GM19025 (cell line): ENCODE data around the gene ISL1.

Source experiments
- ATAC-seq: cut with Tn5 transposase; IDR thresholded peaks from one replicate; pipeline ENCODE4 v1.9.1; 2021; ENCODE audit warnings: mild to moderate bottlenecking, low read depth, moderate library complexity; ENCODE audit not compliant: unreplicated experiment

The ISL1 gene

DNA sequence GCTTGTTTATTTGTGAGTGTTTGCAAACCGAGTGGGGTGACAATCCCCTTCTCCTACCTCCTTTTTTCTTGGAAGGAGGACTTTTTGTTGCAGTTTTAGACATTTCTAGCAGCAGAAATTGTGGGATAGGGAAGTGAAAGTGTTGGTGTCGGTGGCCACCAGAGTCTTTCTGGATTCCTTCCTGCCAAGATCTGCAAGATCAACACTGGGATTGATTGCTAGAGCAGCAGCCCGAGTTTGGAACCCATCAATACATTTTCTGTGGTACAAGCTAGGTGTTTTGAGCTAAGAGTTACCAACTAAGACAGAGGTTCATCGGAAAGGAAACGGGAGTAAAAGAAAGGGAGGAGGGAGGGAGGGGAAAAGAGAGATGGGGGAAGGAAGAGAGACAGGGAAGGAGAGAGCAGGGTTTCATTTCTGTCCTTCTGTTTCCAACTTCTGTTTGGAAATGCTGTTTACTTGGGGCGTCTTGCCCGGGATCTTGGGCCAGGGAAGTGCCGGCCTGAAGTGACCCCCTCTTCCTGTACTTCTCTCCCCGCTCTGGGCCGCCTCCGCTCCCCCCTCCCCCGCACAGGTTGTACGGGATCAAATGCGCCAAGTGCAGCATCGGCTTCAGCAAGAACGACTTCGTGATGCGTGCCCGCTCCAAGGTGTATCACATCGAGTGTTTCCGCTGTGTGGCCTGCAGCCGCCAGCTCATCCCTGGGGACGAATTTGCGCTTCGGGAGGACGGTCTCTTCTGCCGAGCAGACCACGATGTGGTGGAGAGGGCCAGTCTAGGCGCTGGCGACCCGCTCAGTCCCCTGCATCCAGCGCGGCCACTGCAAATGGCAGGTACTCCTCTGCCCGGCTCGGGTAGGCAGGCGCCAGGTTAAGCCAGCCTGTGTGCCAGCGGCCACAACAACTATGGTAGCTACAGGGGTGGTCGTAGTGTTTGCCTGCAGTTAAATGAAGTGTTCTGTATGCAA, 4.0 kb downstream of the ISL1 start:
- no peak for ATAC-seq

DNA sequence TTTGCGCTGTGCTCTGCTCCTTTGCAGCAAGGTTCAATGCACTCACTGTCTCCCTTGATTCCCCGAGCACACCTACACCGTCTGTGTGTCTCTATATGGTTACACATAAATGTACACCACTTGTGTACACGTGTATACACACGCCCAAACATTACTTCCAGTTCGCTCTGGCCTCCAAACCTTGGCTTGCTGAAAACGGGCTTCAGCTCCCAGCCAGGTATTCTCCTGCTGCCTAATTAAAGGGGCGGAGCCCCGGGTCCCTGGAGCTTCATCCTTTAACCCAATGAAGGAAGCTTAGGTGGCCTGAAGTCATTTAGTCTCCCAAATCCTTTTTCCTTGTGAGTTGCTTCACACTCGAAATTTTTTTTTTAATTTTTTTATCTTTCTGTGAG, 4.6 kb downstream of the ISL1 start:
- ATAC-seq, result no peak

DNA sequence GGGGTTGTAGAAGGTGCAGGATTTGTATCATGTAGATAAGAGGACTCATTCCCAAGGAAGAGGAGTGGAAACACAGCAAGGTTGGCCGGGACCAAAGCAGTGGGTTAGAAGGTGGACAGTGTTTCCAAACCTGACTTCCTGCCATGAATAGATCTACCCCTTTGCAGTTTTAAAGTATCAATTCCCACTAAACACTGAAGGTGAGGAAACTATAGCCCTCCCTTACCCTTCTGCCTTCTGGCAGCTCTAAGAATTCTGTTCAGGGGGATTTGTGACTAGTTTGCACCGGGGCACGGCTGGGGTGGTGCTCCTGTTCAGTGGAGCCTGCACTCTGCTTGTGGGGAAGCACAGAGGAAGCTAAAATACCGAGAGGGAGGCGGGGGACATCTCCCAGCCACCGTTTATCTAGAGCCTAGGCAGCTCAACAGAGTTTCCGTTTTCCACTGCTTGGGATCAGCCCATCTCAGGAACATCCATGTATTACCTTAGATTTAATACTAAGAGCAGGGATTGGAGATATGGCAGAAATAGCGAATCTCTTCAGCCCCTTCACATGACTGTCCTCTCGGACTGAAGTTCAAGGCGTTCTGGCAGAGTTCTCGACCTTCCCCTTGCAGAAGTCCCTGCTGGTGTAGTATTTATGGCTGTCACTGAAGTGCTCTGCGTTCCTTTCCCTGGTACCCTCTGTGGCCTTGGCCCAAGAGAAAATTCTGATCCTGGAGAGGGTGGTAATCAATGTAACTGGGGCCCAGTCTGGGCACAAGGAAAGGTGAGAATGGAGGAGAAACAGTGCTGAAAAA, 5.4 kb downstream of the ISL1 start:
- no peak for ATAC-seq

DNA sequence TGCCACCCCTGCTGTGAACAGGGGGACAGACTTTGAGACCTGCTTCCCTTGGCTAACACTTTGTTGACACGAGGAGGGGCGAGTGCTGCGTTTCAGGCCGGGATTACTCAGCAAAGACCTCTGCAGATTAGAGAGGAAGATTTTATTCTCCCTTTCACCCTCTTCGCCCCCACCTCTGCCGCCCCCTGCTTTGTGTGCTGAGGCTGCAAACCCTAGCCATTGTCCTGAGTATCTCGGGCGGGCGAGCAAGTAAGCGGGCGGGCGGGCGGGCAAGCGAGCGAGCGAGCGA, 6.0 kb downstream of the ISL1 start:
- no peak for ATAC-seq

DNA sequence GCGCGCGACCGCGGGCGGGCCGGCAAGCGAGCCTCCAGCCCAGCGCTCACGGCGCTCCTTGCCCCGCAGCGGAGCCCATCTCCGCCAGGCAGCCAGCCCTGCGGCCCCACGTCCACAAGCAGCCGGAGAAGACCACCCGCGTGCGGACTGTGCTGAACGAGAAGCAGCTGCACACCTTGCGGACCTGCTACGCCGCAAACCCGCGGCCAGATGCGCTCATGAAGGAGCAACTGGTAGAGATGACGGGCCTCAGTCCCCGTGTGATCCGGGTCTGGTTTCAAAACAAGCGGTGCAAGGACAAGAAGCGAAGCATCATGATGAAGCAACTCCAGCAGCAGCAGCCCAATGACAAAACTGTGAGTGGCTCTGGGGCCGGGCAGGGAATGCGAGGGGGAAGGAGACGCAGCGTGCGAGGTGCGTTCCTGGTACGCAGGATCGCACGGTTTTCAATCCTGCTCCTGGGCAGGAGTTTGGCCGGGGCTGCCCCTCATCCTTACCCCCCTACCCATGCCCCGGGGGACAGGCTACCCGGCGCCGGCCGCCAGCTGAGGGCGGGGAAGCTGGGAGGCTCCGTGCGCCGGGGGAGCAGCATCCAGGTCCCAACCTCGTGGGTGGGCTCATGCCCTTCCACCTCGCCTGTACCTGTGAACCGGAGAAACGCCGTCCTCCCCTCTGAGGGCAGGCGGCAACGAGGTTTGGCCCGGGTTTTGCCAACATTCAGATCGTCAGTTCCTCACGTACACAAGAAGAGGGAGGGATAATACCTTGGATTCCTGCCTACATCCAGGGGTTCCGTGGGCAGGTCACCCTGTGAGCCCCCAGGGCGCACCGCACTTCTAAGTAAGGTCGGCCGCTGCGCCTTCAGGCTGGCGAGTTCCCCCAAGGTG, 6.6 kb downstream of the ISL1 start:
- no peak for ATAC-seq

DNA sequence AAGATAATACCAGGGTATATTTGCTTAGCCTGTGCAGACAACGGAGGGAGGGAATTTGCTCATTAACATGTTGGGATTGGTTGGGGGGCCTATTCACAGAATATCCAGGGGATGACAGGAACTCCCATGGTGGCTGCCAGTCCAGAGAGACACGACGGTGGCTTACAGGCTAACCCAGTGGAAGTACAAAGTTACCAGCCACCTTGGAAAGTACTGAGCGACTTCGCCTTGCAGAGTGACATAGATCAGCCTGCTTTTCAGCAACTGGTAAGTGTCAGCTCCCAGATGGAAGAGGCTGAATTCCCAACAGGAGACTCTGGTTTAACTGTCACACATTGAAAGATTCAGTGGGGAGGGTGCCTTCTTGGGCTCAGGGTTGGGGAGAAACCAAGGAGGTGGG, 7.9 kb downstream of the ISL1 start:
- ATAC-seq, result no peak

DNA sequence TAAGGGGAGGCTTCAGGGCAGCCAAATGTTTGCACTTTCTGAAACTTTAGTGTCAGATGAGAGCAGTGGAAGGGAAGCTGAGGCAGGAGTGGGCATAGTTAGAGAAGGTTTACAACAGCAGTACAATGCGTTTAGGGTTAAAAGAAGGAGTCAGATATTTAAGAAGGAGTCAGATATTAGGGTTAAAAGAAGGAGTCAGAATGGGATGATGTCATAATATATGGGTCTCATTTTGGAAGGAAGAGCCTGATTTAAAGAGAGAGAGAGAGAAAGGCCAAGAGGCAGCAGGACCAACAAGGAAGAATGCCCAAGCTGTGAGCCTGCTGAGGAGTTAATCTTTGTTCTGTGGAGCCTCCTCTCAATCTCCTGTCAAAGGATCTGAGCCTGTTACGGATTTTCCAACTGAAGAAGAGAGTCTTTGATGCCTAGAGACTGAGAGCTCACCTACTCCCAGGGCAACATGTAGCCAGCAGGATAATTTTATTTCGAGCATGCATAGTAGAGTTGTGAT, 9.5 kb downstream of the ISL1 start:
- no peak for ATAC-seq

DNA sequence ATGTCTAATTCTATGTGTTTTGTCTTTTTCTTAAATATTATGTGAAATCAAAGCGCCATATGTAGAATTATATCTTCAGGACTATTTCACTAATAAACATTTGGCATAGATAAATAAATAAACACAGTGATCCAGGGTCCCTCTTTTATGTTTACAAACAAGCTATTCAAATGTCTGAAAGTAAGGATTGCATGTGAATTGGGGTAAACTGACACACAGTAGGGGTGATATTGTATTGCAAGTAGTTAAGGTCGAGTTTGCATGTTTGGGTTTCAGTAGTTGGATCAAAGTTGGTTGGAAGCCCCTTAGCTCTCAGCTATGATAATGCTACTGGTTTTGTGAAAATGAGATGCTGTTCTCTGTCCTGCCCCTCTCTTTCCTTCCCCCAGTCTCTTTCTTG, 11.4 kb downstream of the ISL1 start:
- ATAC-seq, result no peak

DNA sequence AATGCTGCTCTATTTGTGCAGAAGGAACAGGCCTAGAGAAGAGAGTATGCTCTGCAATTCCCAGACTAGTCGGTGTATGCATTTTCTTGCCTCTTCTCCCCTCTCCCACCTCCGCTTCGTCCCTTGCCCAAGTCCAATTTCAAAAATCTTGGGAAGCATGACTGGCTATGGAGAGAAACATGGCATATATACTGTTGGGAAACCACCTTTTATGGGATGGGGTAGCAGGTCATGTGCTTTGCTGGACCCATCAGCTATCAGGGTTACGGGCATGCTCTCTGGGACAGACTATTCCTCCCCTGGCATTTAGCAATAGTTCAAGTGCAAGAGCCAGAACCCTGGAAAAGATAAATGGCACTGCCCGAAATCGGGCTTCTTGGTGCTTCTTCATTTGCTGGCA, 12.0 kb downstream of the ISL1 start:
- no peak for ATAC-seq

DNA sequence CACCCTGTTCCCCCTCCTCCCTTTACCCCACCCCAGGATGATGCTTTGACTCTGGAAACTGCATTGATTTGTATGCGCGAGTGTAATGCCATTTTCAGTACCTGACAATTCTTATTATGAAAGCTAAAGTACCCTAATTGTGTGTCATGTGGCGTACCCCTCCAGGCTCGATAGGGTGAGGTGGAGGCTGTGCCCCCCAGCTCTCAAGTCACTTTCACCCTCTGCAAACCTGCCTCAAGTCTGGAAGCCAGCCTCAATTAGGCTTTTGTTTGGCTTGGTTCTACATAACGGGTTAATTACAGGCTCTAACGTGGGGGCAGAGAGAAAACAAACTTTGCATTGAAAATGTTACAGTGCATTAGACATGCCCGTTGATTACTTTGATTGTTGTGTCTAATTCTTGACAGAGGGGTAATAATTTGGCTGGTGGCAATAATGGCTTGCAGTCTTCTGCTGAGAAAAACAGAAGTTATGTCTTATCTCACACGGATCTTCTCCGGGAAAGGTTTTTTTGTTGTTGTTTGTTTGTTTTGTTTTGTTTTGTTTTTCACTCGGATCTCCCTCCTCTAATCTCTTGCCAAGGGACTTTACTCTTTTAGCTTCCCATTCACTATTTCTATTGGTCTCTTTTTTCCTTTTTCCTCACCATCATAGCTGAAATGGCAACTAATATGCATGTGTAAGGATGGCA, 12.6 kb downstream of the ISL1 start:
- ATAC-seq, result no peak

DNA sequence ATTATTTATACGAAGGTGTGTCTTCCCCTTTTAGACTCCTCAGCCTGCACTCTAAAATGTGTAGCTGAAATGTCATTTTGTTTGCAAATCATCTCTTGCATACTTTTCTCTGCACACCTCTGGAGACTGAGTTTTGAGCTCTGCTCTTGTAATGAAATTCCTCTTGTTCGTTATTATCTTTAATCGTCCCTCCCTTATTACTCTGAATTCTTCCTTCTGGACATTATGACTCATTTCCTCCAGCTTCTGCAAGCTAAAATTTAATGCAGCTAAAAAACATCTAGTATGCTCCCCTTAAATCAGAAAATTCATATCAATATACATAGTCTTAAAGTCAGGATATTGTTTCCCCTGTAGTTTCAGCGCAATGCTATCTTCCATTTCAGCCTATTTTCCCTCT, 13.5 kb downstream of the ISL1 start:
- ATAC-seq, result no peak

DNA sequence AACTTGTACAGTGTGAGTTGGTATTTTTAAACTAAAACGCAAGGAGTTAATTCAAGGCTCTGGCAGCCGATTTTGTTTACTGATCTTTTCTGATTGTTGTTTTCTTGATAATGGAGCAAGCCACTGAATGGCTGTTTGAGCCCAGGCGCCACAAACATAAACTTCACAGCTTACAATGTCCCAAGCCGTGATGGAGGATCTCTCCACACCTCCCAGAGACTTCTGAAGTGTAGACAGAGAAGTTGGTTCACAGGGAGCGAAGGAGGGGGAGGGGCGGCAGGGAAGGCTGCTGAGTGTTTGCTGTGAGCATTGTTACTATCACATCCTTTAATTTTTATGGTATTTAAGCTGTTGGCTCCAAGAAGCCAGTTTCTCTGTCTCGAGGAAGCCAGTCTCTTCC, 14.7 kb downstream of the ISL1 start:
- no peak for ATAC-seq

DNA sequence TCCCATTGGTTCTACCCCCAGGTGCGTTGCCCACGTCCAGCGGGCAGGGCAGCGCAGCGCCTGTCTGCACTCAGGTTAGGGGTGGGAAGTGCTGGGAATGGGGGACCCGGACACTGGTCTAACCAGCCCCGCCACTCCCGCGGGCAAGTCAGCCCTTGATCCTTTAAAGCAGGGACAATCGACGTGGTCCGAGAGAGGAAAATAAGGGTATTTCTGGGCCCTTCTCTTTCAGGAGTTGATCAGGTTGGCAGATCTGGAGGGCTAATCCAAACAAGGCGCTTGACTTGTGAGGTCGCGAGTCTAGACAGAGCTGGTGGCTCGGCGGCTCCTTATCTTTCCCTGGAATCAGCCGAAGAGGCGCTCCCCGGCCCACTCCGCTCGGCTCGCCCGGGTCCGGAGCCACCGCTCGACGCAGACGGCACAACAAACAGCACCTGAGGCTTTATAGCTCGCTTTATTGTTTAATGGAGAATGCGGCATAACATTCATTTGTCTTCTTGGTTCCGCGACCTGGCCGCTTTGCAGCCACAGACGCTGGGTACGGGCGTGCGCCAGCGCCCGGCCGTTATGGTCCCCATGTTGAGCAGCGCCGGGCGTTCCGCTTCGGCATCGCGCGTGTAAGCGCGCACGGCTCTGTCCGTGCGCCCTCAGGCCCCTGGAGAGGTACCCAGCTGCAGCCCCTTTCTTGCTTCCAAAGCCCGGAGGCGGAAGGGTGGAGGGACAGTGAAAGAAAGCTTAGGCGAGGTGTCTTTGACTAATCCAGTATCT, 15.8 kb downstream of the ISL1 start:
- no peak for ATAC-seq

DNA sequence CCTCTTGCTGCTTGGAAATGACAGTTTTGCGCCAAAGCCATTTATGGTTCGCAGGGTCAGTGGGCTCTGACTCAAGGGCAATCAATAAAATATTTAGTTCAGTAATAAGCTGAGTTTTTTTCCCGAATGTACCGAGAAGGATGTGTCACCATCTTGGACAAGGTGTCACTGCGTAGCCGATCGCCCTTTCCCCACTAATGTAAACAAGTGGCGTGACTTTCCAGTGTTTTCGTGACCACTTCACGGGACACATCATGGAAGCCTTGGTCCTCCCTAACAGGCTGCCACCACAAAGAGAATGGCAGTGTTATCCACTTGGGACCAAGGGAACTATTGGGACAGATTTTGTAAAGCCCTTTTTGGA, 16.4 kb downstream of the ISL1 start:
- ATAC-seq, result no peak

DNA sequence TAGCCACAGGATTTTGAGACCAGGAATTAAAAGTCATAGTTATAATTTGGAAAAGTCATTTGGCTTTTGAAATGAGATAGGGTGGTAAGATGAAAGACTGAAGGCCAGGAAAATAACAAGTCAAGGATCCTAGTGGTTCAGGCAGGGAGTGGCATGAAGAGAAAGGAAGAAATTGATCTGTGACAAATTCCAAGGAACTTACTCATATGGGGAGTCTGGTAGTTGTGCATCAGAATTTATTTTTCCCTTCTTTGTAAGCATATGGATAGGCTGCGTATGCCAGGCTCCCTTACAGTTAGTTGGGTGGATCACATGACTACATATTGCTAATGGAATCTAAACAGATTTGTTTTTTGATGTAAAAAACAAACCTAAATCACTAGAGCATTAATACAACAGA, 21.0 kb downstream of the ISL1 start:
- ATAC-seq, result no peak

DNA sequence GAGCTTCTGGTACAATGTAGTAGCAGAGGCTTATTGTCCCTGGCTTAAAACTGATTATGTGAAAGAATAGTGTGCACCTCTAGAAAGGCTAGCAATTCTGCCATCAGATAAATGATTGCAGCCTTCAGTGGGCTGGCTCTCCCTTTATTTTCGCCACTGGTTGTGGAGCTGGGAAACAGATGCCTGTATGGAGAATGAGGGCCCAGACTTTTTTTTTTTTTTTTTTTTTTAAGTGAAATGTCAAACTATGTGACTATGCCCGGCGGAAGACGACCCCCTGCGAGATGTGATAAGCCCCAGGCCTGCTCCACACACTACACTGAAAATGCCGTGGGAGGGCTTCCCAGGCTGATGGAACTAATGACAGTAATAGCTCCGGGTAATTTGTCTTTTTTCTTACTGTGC, 28.7 kb downstream of the ISL1 start:
- ATAC-seq, result no peak

DNA sequence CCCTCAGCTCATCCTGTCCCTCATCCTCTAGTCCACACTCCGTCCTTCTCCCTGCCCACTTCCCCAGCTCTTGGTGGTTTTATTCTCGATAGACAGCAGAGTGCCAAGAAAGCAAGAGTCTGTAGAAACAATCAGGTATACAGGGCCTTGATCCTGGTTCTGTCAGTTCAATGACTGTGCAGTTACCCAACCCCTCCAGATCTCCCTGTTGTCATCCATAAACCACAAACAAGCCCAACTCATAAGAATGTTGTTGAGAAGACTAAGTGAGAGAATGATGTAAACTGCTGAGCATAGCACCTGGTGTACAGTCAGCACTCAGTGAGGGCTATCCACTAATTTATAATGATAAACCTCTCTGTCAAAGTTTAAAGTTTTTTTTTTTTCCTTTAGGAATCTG, 31.3 kb downstream of the ISL1 start:
- no peak for ATAC-seq

DNA sequence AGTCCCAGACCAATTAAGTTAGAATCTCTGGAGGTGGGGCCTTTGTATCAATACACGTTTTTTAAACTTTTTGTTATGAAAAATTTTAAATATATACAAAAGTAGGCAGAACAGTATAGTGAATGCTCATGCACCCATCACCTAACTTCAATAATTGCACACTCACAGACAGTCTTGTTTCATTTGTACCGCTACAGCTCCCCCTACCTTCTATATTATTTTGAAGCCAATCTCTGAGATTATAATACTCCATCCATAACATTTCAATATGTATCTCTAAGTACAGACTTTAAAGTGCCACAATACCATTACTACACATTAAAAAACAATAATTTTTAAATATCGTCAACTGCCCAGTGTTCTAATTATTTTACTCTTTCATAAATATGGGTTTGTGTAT, 32.9 kb downstream of the ISL1 start:
- no peak for ATAC-seq

DNA sequence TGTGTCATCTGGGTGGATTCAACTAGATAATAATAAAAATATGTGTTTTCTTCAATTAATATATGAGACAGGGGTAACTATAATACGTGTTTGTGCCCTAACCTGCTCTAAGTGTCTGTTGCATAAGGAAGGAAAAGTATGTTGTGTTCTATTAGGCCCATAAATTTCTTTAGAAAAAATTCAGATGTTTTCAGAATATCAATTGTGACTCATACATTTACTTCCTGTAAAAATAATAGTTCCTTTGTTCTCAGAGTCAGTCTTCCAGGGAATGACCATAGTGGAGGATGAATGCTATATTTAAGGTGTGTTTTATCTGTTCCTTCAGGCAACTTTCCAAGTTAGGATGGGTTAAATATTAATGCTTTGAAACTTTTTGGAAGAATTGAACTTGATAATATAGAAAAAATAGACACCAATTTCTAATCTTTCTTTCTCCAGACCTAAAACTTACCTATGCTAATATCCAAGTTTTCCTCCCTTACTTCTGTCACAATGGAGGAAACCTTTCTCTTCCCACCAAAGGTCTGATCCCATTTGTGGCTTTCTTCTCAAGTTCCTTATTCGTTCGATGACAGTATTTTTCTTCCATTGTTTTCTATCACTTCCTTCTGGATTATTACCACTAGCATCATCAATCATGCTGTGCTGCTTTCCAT, 49.9 kb downstream of the ISL1 start:
- no peak for ATAC-seq
